Daoy (cell line): ENCODE results near the gene SHTN1. TPM values are rescaled to one million over a fixed set of nuclear protein-coding genes. Genes with fewer than 3 reads are reported as not detected.
A peak's percentile ranks its signal among the peaks of the same experiment; 100 is the strongest.

Experiments used
- DNase-seq: peaks from one replicate; pipeline ENCODE4 v3.0.0-alpha.2; 2015; ENCODE audit warnings: low read depth
- total RNA-seq: library from RNA; depleted of rRNA; stranded (reverse); fragments of >200 nt; shearing (Covaris generic); gene quantifications from 2 replicates; pipeline ENCODE4 v1.2.3, GENCODE V29; 2014

The SHTN1 gene
- total RNA-seq, 1 experiment from 2014 or later, result 4.6 TPM

DNA sequence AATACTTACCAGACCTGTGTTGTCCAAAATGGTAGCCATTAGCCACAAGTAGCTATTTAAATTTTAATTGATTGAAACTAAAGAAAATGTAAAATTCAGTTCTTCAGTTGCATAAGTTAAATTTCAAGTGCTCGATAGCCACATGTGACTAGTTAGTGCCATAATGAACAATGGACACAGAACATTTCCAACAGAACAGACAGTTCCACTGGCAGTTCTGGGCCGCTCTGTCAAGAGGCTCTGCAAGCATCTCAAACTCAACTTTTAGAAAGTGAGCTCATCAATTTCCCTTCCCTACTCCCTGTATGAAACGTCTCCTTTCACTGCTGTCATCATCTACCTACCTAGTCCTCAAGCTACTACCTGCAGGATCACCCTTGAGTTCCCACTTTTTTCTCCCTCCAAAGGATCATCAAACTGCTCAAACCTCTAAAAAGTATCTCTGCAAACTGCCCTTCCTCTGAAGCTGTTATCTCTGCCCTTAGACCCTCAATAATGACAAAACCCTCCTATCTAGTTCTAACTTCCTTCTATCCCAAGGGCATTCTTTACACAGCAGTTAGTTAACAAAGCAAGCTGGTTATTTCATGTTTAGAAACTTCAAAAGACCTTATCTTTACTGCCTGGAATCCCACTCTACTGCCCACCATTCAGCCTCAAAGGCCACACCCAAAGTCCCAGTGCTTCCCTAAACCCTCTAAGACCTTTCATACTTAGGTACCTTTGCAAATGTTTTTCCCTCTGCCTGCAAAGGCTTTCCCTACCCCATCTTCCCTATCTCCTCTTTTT is 20.6 kb downstream of the SHTN1 start:
- DNase-seq, result no peak

DNA sequence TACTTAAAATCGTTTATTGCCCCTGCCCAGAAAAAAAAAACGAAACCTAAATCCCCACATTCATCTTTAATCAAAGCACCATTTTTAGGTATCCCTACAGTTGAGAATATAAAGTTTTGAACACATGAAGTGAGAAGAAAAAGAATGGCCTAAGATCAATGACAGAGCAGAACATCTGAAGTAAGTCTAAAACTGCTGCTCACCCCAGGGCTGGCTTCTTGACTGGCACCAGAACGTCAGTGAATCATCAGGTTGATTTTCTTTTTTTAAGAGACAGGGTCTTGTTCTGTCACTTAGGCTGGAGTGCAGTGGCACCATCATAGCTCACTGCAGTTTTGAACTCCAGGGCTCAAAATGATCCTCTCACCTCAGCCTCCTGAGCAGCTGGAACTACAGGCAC is 24.9 kb downstream of the SHTN1 start:
- no peak for DNase-seq

DNA sequence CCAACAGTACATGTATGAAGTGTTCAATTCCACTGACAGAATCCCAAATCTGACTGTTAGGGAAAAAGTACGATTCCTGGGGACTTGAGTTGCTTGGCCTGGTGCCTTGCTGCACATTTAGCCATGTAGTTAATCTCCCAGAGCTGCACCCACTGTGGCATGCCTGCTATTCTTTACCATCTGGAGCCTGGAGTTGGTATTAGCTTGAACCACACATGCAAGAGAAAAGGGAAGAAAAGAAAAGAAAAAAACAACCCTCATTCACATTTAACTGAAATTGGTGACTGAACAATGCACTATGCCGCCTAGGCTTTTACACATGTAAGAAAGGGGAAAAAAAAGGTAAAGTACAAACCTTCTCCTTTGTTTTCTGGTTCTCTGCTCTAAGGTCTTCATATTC is 26.1 kb downstream of the SHTN1 start:
- no peak for DNase-seq

- DNase-seq, result peak; percentile 70
These were observed 30.5 kb downstream of the SHTN1 start for GRCh38 chr10:116974456-116975005.

GRCh38 chr10:116973946-116974455 is 31.0 kb downstream of the SHTN1 start:
- DNase-seq, result no peak

DNA sequence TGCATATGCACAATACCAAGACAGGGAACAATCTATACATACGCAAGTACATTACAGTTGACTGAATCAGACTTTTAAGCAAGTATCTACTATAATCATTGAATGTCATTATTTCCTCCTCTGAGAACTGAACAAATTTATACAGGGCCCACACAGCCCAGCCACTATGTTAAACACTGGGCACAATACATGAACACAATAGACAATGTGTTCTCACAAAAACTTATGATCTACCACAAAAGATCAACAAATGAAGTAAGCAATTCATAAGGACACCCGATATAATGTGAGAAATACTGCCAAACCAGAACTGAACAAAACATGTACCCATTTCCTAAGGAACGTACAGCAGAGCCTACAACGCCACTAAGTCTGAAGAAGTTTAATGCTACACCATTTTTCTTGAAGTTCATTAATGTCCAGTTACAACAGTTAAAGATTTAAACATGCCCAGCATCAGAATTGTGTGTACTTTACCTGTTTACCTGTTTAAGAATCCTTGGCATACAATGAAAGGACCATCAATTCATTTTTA is 31.5 kb downstream of the SHTN1 start:
- no peak for DNase-seq

DNA sequence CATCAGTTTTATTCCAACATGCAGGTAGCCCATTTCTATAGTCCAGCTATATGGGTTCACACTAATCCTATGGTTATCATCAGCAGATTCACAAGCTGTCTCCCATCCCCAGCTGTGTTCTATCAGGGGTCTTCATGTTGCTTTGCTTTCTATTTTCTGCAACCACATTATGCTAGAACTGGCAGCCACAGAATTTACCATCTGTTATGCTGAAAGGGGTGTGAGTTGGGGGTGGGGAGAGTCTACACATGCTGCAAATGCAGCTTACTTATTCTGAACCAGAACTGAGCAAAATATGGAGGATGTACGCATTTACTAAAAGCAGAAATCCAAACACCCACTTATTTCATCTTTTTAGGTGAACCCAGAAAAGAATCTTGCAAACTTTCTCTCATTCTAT is 32.9 kb downstream of the SHTN1 start:
- no peak for DNase-seq

- DNase-seq, result no peak
These were observed 34.9 kb downstream of the SHTN1 start for GRCh38 chr10:116970050-116970449.

GRCh38 chr10:116968331-116968730 is 36.7 kb downstream of the SHTN1 start:
- no peak for DNase-seq

DNA sequence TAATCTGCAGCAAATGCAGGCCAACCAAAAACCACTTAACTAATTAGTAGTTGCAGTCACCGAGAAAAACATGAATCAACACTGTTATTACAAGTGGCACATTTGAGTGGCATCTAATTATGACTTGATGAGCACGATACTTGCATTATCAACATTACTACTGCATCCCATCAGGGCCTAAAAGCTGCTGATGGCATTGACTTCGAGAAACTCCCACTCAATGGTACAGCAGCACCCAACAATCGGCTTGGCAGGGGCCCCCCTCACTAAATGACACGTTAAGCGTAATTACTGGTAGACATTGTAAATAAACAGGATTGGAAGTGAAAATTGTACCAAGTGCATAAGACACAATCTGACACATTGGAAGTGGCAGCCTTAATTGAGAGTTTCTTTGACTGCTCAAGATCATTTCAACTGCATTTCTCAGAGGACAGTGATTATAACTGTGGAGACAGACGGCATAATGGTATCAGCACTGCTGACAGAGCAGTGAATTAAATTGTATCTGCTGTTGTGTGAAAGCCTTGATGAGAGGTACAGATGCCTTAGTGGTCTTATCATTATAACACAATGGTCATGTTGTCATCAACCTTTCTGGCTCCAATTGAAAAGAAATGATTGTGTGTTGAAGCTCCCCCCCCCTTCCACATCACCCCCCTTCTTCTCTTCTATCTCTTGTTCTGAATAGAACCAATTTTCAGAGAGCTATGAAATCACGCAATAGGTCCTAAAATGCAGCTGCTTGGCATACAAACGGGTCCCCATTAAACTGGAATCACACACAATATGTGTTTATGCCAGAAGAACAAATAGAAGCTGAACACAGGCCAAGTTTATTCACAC is 43.4 kb downstream of the SHTN1 start:
- DNase-seq, result no peak

DNA sequence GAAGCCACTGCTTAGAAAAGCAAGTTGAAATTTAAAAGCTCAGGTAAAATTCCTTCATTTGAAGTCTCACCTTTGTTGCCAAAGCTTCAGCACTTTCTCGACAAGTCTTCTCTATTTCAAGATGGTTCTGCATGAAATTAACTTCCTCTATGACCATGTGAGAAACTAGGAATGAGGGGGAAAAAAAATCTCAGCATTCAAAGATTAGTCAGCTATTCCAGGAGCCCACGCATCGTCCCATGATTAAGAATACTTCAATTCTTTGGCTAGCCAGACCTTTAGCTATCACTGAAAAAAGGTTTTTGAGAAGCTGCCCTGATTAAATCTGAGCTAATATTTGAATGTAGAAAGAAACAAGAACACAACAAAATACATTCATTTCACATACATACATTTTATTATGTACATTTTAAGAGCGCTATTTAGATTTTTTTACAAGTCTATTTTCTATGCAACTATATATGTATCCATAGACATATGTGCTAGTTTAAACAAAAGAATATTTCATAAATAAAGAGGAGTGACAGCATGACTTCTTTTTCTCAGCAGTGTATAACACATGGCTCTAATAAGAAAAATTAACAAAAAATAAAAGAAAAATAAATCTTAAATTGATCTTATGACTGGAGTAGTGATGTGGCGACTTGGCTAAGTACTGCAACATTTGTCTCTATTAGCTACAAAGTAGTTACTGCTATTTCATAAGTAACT is 44.8 kb downstream of the SHTN1 start:
- DNase-seq, result no peak

DNA sequence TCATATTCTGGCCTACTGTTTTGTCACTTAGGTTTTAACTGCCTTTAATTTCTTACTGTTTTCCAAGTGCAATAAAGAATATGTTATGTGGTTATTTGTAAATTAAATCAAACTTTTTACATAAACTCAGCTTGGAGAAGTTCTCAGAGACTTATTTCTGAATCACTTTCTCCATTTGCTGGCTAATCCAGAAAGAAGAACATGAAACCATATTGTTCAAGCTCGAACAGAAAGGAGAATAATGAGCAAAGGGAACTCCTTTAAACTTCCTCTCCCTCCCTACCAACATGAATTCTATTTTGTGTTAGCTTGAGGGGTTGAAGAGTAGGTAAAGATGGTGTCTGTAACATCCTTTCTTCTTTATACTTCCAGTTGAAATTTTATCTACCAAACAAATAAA is 52.3 kb downstream of the SHTN1 start:
- no peak for DNase-seq

GRCh38 chr10:116948530-116948870 is 56.5 kb downstream of the SHTN1 start:
- DNase-seq, result no peak

- peak; percentile 39 for DNase-seq
These were observed 57.0 kb downstream of the SHTN1 start for GRCh38 chr10:116947841-116948529.

DNA sequence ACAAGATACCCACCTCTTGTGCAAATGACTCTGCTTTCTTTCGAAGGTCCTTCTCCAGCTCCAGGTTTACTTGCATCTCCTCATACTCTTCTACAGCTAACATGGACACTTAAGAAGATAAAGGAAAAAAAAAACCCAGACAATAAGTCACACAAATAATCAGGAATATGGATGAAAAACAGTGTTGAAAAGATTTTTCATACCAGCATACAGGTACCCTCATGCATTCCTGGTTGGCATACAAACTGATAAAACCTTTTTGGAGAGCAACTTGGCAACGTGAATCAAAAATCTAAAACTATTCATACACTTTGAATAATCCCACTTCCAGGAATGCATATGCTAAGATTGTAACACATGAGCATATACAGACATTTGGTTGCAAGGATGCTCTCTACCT is 60.1 kb downstream of the SHTN1 start:
- DNase-seq, result no peak

GRCh38 chr10:116931806-116932205 is 73.2 kb downstream of the SHTN1 start:
- DNase-seq, result no peak

DNA sequence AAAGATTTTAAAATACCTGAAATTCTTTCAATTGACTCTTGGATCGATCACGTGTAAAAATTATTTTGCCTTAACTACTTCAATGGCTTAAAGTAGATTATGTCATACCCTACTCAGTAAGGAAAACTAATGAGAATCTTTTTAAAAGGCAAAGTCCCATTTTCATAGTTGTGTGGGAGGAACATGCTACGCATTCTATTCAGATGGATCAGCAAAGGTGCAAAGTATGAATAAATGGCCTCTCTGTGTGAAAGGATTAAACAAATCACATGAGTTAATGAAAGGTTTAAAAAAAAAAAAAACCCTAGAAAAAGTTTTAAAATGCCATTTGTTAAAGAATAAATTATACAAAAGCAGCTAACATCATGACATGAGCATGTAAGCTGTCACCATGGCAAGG is 78.6 kb downstream of the SHTN1 start:
- DNase-seq, result no peak

- no peak for DNase-seq
These were observed 79.9 kb downstream of the SHTN1 start for GRCh38 chr10:116925056-116925455.

GRCh38 chr10:116919706-116920105 is 85.3 kb downstream of the SHTN1 start:
- DNase-seq, result no peak

GRCh38 chr10:116919164-116919563 is 85.8 kb downstream of the SHTN1 start:
- no peak for DNase-seq

- no peak for DNase-seq
These were observed 86.4 kb downstream of the SHTN1 start for GRCh38 chr10:116918583-116918982.
